ENCODE measurements around the gene XAF1. TPM values are rescaled to one million over a fixed set of nuclear protein-coding genes. Genes with fewer than 3 reads are reported as not detected.

Gene XAF1
- total RNA-seq, 2 experiments from 2014 or later: 24.9 to 26.2 TPM

DNA sequence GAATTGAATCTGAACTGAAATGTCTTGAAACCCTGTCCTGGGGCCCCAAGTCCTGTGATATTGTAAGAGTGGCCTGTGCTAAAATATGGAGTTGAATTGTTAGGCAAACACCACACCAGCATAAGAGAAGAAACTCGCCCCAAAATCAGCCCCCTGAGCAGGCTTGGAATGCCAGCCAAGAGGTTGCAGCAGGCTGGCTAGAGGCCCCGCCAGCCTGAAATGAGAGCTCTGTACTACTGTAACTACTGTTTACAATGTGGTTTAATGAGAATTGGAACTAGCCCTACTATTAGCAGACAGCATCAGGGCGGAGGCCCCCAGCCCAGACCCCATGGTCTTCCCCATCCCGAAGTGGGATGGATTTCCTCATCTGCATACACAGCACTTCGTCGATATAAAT lies 43.9 kb downstream of the XAF1 start:
- Histone ChIP-seq H3K36me3 (ENCODE audit: insufficient read depth, low read length) (no peaks in the 10 kb centered on the region), H3K4me1 (ENCODE audit: insufficient read depth, low read length) (no peaks in the 10 kb centered on the region), H3K9me3 (ENCODE audit: control insufficient read depth in 1 of 2, insufficient read depth in 1 of 2, low read length in 2 of 2) (no peaks in the 10 kb centered on the region), H3K27ac (ENCODE audit: low read depth in 1 of 2, low read length in 2 of 2) (no peak overlapping the region), H3K27me3 (ENCODE audit: control insufficient read depth in 1 of 2, insufficient read depth in 2 of 2, low read length in 2 of 2) (no peaks in the 10 kb centered on the region), H3K4me3 (ENCODE audit: low read length) (no peak overlapping the region)
- CTCF ChIA-PET: no interaction called here
- no peaks in the 10 kb centered on the region for H3K4me1 Mint-ChIP-seq (ENCODE audit: low read depth)
- intact Hi-C loops (cut with DNase I, micrococcal nuclease): loop anchor here in 1 of 2 experiments (2.0 kb wide), 2 partner anchors 133 to 327 kb away; no protein-coding TSS in a partner anchor
- H3K27me3 Mint-ChIP-seq: no peaks in the 10 kb centered on the region
- TF ChIP-seq, protein P1, sequence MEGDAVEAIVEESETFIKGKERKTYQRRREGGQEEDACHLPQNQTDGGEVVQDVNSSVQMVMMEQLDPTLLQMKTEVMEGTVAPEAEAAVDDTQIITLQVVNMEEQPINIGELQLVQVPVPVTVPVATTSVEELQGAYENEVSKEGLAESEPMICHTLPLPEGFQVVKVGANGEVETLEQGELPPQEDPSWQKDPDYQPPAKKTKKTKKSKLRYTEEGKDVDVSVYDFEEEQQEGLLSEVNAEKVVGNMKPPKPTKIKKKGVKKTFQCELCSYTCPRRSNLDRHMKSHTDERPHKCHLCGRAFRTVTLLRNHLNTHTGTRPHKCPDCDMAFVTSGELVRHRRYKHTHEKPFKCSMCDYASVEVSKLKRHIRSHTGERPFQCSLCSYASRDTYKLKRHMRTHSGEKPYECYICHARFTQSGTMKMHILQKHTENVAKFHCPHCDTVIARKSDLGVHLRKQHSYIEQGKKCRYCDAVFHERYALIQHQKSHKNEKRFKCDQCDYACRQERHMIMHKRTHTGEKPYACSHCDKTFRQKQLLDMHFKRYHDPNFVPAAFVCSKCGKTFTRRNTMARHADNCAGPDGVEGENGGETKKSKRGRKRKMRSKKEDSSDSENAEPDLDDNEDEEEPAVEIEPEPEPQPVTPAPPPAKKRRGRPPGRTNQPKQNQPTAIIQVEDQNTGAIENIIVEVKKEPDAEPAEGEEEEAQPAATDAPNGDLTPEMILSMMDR (IDR thresholded peaks at IDR 0.05): no peak
- no peak overlapping the region for H3K4me3 Mint-ChIP-seq
- POLR2A ChIA-PET: no interaction called here
- ATAC-seq (ENCODE audit: poor library complexity): no peak
- no peaks in the 10 kb centered on the region for H3K9me3 Mint-ChIP-seq
- no peaks in the 10 kb centered on the region for H3K36me3 Mint-ChIP-seq (ENCODE audit: low read depth)
- no peak for DNase-seq
- H3K27ac Mint-ChIP-seq: no peak overlapping the region

- no peak overlapping the region for H3K27ac Mint-ChIP-seq
- peak in 2 of 14 experiments; percentile 20 to 39 for DNase-seq
- ChIA-PET CTCF (no interaction called here), POLR2A (interaction anchor here (0.7 kb wide), 1 partner anchor 36 kb away, joined by 3 read pairs; no protein-coding TSS in a partner anchor)
- H3K4me3 Mint-ChIP-seq: no peak overlapping the region
- no peaks in the 10 kb centered on the region for H3K27me3 Mint-ChIP-seq
- Histone ChIP-seq H3K27ac (ENCODE audit: low read depth in 1 of 2, low read length in 2 of 2) (no peak overlapping the region), H3K27me3 (ENCODE audit: control insufficient read depth in 1 of 2, insufficient read depth in 2 of 2, low read length in 2 of 2) (no peaks in the 10 kb centered on the region), H3K36me3 (ENCODE audit: insufficient read depth, low read length) (no peaks in the 10 kb centered on the region), H3K4me1 (ENCODE audit: insufficient read depth, low read length) (no peaks in the 10 kb centered on the region), H3K4me3 (ENCODE audit: low read length) (no peak overlapping the region), H3K9me3 (ENCODE audit: control insufficient read depth in 1 of 2, insufficient read depth in 1 of 2, low read length in 2 of 2) (no peaks in the 10 kb centered on the region)
- no peaks in the 10 kb centered on the region for H3K4me1 Mint-ChIP-seq (ENCODE audit: low read depth)
- no peaks in the 10 kb centered on the region for H3K9me3 Mint-ChIP-seq
- intact Hi-C loops (cut with DNase I, micrococcal nuclease): loop anchor here in 1 of 2 experiments (2.0 kb wide), 2 partner anchors 134 to 328 kb away; no protein-coding TSS in a partner anchor
- TF ChIP-seq, protein P1 (IDR thresholded peaks at IDR 0.05): peak; percentile 39
- no peak for ATAC-seq (ENCODE audit: poor library complexity)
- H3K36me3 Mint-ChIP-seq (ENCODE audit: low read depth): no peaks in the 10 kb centered on the region
Measured at GRCh38 chr17:6800422-6801027, 44.7 kb downstream of the XAF1 start.

GRCh38 chr17:6811510-6811909 lies 55.7 kb downstream of the XAF1 start:
- H3K9me3 ChIP-seq (ENCODE audit: control insufficient read depth in 1 of 2, insufficient read depth in 1 of 2, low read length in 2 of 2): no peaks in the 10 kb centered on the region
- no peak overlapping the region for H3K4me3 ChIP-seq (ENCODE audit: low read length)
- CTCF ChIA-PET: no interaction called here
- H3K27ac ChIP-seq (ENCODE audit: low read depth in 1 of 2, low read length in 2 of 2): no peak overlapping the region
- H3K36me3 ChIP-seq (ENCODE audit: insufficient read depth, low read length): no peaks in the 10 kb centered on the region
- no peaks in the 10 kb centered on the region for H3K4me1 ChIP-seq (ENCODE audit: insufficient read depth, low read length)
- no peak overlapping the region for H3K4me3 Mint-ChIP-seq
- H3K4me1 Mint-ChIP-seq (ENCODE audit: low read depth): no peaks in the 10 kb centered on the region
- H3K9me3 Mint-ChIP-seq: no peaks in the 10 kb centered on the region
- no peaks in the 10 kb centered on the region for H3K36me3 Mint-ChIP-seq (ENCODE audit: low read depth)
- no peak for DNase-seq
- POLR2A ChIA-PET: no interaction called here
- no peak for ATAC-seq (ENCODE audit: poor library complexity)
- TF ChIP-seq, protein P1 (IDR thresholded peaks at IDR 0.05): no peak
- H3K27me3 ChIP-seq (ENCODE audit: control insufficient read depth in 1 of 2, insufficient read depth in 2 of 2, low read length in 2 of 2): no peaks in the 10 kb centered on the region
- intact Hi-C loops (cut with DNase I, micrococcal nuclease): no loop called here
- H3K27ac Mint-ChIP-seq: no peak overlapping the region
- peaks cover 43% of the 10 kb centered on the region for H3K27me3 Mint-ChIP-seq
